Loucy (cell line): ENCODE results near the gene ARL6IP4.
"Not testable (repeated sequence)": the region's sequence is repeated elsewhere in the genome, so short reads cannot be mapped to it uniquely, and the experiment has no call there.

Source experiments
- EZH2phosphoT487 ChIP-seq: fragments of 200-600 bp; IDR thresholded peaks from 2 replicates; pipeline ENCODE4 v1.6.1; 2018; ENCODE audit warnings: antibody characterized with exemption, mild to moderate bottlenecking, moderate library complexity, borderline replicate concordance
- TF ChIP-seq, protein P1 (sequence below): fragments of 200-600 bp; sonication (generic); conservative IDR thresholded peaks from 2 replicates; pipeline ENCODE4 v1.5.1; 2014; ENCODE audit warnings: mild to moderate bottlenecking, antibody characterized with exemption, low read length

DNA sequence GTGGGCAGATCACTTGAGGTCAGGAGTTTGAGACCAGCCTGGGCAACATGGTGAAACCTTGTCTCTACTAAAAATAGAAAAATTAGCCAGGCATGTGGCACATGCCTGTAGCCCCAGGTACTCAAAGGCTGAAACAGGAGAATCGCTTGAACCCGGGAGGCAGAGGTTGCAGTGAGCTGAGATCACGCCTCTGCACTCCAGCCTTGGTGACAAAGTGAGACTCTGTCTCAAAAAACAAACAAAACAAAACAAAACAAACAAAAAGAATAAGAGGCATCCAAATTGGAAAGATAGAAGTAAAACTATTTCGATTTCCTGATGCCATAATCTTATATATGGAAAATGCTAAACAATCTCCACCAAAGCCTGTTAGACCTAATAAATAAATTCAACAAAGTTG lies 34.0 kb downstream of the ARL6IP4 start:
- TF ChIP-seq, protein P1, sequence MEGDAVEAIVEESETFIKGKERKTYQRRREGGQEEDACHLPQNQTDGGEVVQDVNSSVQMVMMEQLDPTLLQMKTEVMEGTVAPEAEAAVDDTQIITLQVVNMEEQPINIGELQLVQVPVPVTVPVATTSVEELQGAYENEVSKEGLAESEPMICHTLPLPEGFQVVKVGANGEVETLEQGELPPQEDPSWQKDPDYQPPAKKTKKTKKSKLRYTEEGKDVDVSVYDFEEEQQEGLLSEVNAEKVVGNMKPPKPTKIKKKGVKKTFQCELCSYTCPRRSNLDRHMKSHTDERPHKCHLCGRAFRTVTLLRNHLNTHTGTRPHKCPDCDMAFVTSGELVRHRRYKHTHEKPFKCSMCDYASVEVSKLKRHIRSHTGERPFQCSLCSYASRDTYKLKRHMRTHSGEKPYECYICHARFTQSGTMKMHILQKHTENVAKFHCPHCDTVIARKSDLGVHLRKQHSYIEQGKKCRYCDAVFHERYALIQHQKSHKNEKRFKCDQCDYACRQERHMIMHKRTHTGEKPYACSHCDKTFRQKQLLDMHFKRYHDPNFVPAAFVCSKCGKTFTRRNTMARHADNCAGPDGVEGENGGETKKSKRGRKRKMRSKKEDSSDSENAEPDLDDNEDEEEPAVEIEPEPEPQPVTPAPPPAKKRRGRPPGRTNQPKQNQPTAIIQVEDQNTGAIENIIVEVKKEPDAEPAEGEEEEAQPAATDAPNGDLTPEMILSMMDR, result not testable (repeated sequence)
- TF ChIP-seq EZH2phosphoT487, result not testable (repeated sequence)
